PC-9 (cell line): ENCODE data around the gene DNAH11.

Experiments used
- CTCF ChIP-seq: fragments of 200-600 bp; sonication (generic); conservative IDR thresholded peaks from 2 replicates; pipeline ENCODE4 v1.6.1; 2017; ENCODE audit warnings: mixed run types, antibody characterized with exemption, mild to moderate bottlenecking, moderate library complexity
- EZH2 ChIP-seq: fragments of 200-600 bp; sonication (generic); IDR thresholded peaks from 2 replicates; pipeline ENCODE4 v1.8.0; 2017; ENCODE audit warnings: antibody characterized with exemption, low read depth

DNA sequence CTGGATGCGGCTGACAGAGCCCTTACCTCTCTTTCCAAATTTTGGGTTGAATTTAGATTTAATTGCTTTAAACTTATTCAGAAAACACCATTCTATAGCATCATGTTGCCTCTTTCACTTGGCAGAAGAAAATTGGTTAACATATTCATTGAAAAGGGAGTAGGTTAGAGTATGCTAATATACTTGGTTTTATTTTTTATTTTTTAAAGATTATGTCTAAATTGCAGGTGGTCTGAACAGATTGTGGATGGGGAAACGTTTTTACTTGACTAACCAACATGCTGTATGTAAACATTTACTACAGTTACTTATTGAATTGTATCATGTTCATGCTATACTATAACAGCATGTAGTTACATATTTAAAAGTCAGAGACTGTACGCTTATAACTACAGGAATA is 65.6 kb downstream of the DNAH11 start:
- TF ChIP-seq EZH2 (no peak), CTCF (no peak)
